Measurements from ENCODE around the gene PHF21B. TPM values are rescaled to one million over a fixed set of nuclear protein-coding genes. Genes with fewer than 3 reads are reported as not detected.
"Not testable (repeated sequence)": the region's sequence is repeated elsewhere in the genome, so short reads cannot be mapped to it uniquely, and the experiment has no call there.

Gene PHF21B
- total RNA-seq, 2 experiments from 2014 or later, result 0.68 TPM; not detected in 1

DNA sequence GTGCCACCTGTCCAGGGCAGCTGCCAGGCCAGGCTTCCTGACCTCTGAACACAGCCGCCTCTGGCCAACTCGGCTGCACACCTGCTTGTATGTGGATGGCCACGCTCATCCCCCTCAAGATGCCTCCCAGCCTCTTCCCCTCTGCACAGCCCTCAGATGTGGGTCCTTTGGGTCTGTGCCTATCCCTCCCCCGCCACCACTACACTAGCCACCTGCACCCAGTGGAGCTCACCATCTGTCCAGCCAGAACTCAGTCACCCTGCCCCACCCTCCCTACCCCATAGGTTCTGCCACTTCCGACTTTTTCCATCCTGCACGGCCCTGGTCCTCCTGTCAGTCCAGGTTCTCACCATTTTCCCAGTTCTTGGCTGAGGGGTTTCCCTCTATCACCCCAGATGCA lies 44.6 kb downstream of the PHF21B start:
- no peak for DNase-seq
- no peak for ATAC-seq
- ChIA-PET POLR2A (no interaction called here), CTCF (no interaction called here)
- Mint-ChIP-seq H3K36me3 (ENCODE audit: low read depth) (no peaks in the 10 kb centered on the region), H3K9me3 (ENCODE audit: insufficient read depth) (no peaks in the 10 kb centered on the region), H3K4me1 (ENCODE audit: low read depth) (no peaks in the 10 kb centered on the region), H3K27ac (no peak overlapping the region), H3K27me3 (ENCODE audit: low read depth) (no peaks in the 10 kb centered on the region), H3K4me3 (no peak overlapping the region)

DNA sequence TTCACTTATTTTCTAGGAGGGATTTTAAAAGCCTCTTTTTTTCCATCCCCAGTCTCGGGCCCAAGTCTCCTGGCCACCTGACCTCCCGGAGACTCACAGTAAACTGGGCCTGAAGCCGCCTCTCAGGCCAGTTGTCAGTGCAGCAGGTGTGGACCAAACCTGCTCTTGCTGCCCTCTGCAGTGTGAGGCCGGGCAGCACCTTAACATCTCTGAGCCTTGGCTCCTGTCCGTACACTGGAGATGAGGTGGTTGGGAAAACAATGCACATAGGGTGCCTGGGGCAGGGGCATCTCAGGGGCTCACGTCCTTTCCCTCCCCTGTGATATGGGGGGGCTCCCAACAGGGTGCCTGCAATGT lies 45.1 kb downstream of the PHF21B start:
- ATAC-seq (no peak), DNase-seq (no peak)
- no peaks in the 10 kb centered on the region for H3K36me3 Mint-ChIP-seq (ENCODE audit: low read depth)
- H3K4me1 Mint-ChIP-seq (ENCODE audit: low read depth), result no peaks in the 10 kb centered on the region
- no peaks in the 10 kb centered on the region for H3K9me3 Mint-ChIP-seq (ENCODE audit: insufficient read depth)
- H3K27me3 Mint-ChIP-seq (ENCODE audit: low read depth), result no peaks in the 10 kb centered on the region
- ChIA-PET CTCF (no interaction called here), POLR2A (no interaction called here)
- H3K27ac Mint-ChIP-seq, result no peak overlapping the region
- H3K4me3 Mint-ChIP-seq, result no peak overlapping the region

DNA sequence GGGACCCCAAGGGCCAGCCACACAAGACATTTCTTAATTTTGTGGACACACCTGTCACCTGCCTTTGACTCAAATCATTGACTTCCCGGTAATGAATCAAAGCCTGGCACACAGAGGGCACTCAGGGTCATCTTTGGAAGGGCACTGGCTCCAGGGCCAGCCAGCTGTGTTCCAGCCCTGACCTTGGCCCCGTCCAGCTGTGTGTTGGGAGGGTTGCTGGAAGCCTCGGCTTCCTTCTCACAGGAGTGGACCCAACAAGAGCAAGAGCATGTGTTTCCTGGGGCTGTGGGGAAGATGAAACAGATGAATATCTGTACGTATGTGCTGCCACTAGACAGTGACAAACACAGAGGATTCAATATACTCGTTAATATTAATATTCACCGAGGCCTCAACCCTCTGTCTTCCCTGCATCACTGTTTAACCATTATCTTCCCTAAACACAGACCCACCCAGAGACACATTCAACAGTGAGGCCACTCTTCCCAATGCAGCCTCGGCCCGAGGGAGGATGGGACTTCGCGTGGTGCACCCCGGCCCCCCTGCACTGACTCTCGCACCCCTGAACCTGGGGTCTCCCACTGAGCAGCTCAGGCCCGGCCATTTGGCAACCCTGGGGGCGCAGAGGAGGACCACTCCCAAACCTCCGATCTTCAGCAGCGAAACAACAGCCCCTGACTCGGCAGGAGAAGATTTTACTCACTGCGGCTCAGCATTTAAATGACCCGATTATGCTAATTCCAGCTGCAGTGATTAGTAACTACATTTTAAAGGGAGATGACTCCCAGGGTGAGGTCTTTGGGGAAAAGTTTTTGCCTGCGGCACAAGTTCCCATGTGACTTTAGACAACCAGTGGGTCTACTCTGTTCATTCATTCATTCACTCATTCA lies 45.7 kb downstream of the PHF21B start:
- Mint-ChIP-seq H3K36me3 (ENCODE audit: low read depth) (no peaks in the 10 kb centered on the region), H3K27ac (no peak overlapping the region), H3K9me3 (ENCODE audit: insufficient read depth) (no peaks in the 10 kb centered on the region), H3K27me3 (ENCODE audit: low read depth) (no peaks in the 10 kb centered on the region), H3K4me1 (ENCODE audit: low read depth) (no peaks in the 10 kb centered on the region), H3K4me3 (no peak overlapping the region)
- no peak for ATAC-seq
- ChIA-PET CTCF (no interaction called here), POLR2A (no interaction called here)
- no peak for DNase-seq

DNA sequence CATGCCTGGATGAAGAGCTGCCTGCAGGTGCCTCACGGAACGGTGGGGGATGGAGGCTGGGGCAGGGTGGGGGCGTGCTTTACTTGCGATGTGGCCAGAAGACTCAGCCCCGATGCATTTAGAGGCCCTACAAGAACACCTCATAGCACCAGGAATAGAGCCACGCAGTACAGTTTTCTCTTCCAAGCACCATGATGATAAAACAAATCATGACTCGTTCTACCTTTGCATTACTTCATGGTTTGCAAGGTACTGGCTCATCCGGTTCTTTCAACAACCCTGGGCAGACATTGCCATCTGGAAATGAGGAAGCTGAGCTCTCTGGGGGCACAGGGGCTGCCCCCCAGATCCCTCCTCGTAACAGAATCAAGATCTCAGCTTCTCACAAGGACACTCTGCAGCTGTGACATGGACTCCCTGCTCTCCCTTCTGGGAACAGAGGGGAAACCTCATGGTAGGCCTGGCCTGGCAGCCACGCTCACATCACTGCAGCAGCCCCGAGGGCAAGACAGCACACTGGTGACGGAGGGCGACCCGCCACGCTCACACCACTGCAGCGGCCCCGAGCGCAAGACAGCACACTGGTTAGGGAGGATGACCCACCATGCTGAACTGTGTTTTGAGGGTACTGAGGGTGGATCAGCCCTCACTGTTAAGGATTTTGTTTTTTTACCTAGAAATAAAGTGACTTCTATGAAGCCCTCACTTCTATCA lies 46.9 kb downstream of the PHF21B start:
- POLR2A ChIA-PET, result no interaction called here
- Mint-ChIP-seq H3K4me1 (ENCODE audit: low read depth) (no peaks in the 10 kb centered on the region), H3K9me3 (ENCODE audit: insufficient read depth) (no peaks in the 10 kb centered on the region), H3K4me3 (no peak overlapping the region), H3K27ac (no peak overlapping the region), H3K27me3 (ENCODE audit: low read depth) (no peaks in the 10 kb centered on the region), H3K36me3 (ENCODE audit: low read depth) (no peaks in the 10 kb centered on the region)
- ATAC-seq (no peak), DNase-seq (no peak)
- CTCF ChIA-PET, result no interaction called here

DNA sequence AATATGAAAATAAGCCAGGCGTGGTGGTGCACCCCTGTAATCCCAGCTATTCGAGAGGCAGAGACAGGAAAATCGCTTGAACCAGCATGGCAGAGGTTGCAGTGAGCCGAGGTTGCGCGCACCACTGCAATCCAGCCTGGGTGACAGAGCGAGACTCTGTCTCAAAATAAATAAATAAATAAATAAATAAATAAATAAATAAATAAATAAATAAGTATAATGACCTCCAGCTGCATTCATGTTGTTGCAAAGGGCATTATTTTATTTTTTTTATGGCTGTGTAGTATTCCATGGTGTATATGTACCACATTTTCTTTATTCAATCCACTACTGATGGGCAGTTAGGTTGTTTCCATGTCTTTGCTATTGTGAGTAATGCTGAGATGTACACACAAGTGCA lies 48.1 kb downstream of the PHF21B start:
- H3K9me3 Mint-ChIP-seq (ENCODE audit: insufficient read depth); ATAC-seq; H3K4me1 Mint-ChIP-seq (ENCODE audit: low read depth); POLR2A ChIA-PET; H3K27me3 Mint-ChIP-seq (ENCODE audit: low read depth); DNase-seq; H3K27ac Mint-ChIP-seq; H3K4me3 Mint-ChIP-seq; CTCF ChIA-PET; H3K36me3 Mint-ChIP-seq (ENCODE audit: low read depth): not testable (repeated sequence)

DNA sequence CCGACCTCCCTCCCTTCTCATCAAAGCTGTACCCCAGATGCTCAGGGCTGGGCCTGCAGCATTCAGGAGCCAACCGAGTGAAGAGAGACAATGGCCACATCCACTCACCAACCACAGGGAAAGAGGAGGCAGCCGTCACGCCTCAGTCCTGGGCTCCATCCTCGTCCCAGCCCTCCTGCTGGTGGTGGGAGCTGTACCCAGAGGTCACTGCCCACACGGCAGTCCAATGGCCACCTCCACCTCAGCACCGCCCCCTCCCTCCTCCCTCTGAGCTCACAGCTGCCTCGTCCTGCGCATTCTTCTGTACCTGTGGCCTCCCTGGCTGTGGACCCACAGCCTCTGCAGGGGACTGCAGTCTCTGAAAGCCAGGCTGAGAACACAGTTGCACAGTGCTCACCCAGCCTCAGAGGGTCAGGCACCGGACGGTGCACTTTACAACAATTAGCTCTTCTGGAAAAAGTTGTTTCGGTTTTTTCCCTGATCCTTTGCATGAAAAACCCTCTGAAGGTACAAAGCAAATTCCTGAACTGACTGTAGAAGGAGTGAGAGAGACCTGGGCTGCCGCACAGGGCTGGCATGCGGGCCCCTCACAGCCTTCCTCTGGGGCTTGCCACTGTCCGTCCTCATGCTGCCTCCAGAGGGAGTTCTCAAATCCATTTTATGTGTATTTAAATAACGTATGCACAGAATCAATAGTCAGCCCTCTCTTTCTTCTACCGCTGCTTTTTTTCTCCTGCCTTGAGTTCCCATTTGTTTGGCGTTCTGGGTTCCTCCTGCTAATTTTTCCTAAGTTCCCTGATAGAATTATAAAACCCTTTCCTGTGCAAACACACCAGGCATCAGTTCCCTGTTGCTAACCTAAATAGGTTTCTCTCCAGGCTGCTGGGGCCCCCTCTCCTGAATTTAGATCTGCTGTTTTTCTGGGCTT lies 52.7 kb downstream of the PHF21B start:
- ChIA-PET CTCF (no interaction called here), POLR2A (no interaction called here)
- DNase-seq, result no peak
- H3K27me3 Mint-ChIP-seq (ENCODE audit: low read depth), result peaks cover 4% of the 10 kb centered on the region
- no peaks in the 10 kb centered on the region for H3K9me3 Mint-ChIP-seq (ENCODE audit: insufficient read depth)
- H3K4me1 Mint-ChIP-seq (ENCODE audit: low read depth), result no peaks in the 10 kb centered on the region
- no peak overlapping the region for H3K27ac Mint-ChIP-seq
- no peak overlapping the region for H3K4me3 Mint-ChIP-seq
- ATAC-seq, result no peak
- H3K36me3 Mint-ChIP-seq (ENCODE audit: low read depth), result no peaks in the 10 kb centered on the region

DNA sequence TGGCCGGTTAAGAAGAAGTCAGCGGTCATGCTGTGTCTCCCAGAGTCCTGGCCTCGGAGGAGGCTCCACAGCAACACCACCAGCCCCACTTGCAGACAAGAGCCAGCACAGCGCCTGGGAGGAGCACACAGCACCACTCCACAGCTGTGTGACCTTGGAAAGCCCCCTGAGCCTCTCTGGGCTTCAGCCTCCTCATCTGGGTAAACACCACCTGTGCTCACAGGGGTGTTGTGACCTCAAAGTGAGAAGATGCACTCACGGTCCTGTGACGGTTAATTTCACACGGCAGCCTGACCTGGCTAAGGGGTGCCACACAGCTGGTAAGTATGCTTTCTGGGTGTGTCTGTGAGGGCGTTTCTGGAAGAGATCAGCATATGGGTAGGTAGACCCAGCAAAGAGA lies 54.7 kb downstream of the PHF21B start:
- Mint-ChIP-seq H3K9me3 (ENCODE audit: insufficient read depth) (no peaks in the 10 kb centered on the region), H3K36me3 (ENCODE audit: low read depth) (no peaks in the 10 kb centered on the region), H3K4me3 (no peak overlapping the region), H3K4me1 (ENCODE audit: low read depth) (no peaks in the 10 kb centered on the region), H3K27ac (no peak overlapping the region), H3K27me3 (ENCODE audit: low read depth) (peaks cover 4% of the 10 kb centered on the region)
- ATAC-seq (no peak), DNase-seq (no peak)
- CTCF ChIA-PET, result no interaction called here
- POLR2A ChIA-PET, result no interaction called here

DNA sequence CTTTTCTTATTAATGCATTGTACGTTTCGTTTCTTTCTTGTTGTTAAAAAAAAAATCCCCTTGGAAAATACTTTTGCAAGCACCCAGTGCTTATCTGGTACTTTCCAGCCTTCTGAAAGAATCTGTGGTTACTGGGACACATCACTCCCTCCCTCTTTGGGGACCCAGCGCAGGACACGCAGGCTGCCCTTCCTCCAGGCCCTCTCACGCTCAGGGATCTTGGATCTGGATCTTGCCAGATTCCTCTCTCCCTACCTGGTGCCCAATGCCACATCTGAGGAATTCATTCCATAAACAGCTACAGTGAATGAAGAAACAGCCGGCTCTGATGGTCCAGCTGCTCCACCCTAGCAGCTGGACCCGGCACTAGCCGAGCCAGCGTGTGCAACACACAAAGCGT lies 55.7 kb downstream of the PHF21B start:
- peaks cover 4% of the 10 kb centered on the region for H3K27me3 Mint-ChIP-seq (ENCODE audit: low read depth)
- ATAC-seq (no peak), DNase-seq (no peak)
- H3K4me1 Mint-ChIP-seq (ENCODE audit: low read depth), result no peaks in the 10 kb centered on the region
- no peaks in the 10 kb centered on the region for H3K36me3 Mint-ChIP-seq (ENCODE audit: low read depth)
- ChIA-PET POLR2A (no interaction called here), CTCF (no interaction called here)
- no peaks in the 10 kb centered on the region for H3K9me3 Mint-ChIP-seq (ENCODE audit: insufficient read depth)
- H3K27ac Mint-ChIP-seq, result no peak overlapping the region
- no peak overlapping the region for H3K4me3 Mint-ChIP-seq

DNA sequence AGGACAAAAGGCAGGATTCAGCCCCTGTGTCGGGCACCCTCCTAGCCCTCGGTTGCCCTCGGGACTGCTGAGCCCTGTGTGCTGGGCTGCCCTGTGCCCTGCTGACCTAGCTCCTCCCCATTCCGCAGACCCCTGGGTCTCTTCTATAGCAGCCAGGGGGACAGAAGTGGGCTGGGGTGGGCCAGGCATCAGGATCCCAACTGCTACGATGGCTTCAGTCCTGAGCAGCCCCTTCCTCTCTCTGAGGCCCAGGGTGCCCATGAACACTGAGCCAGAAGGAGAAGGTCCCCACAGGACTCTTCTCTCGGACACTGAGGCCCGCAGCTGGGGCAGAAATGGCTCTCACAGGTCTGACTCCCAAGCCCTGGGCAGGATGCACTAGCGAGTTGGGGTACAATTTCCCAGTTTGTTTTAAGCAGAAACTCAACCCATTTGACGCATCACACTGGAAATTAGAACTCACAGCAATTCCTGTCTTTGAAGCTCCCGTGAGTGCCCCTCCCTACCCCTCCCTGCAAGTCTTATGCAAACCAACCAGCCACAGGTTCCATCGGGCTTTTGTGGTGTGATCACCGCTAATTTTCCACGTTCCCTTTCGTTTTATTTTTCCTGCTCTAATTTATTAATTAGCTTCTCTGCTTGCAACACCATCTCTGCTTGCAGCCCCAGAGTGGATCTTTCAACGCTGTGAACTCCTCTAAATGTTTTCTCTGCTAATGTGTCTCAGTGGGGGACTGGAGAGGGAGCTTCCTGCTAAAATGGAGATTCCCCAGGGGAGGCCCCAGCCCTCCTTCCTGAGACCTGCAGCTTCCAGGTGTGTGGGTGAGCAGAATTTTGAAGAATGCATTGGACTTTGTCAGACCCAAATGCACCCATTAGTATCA lies 56.7 kb downstream of the PHF21B start:
- ChIA-PET POLR2A (no interaction called here), CTCF (no interaction called here)
- H3K27ac Mint-ChIP-seq, result no peak overlapping the region
- ATAC-seq (no peak), DNase-seq (no peak)
- H3K36me3 Mint-ChIP-seq (ENCODE audit: low read depth), result no peaks in the 10 kb centered on the region
- H3K27me3 Mint-ChIP-seq (ENCODE audit: low read depth), result peaks cover 4% of the 10 kb centered on the region
- no peaks in the 10 kb centered on the region for H3K9me3 Mint-ChIP-seq (ENCODE audit: insufficient read depth)
- H3K4me1 Mint-ChIP-seq (ENCODE audit: low read depth), result no peaks in the 10 kb centered on the region
- H3K4me3 Mint-ChIP-seq, result no peak overlapping the region

DNA sequence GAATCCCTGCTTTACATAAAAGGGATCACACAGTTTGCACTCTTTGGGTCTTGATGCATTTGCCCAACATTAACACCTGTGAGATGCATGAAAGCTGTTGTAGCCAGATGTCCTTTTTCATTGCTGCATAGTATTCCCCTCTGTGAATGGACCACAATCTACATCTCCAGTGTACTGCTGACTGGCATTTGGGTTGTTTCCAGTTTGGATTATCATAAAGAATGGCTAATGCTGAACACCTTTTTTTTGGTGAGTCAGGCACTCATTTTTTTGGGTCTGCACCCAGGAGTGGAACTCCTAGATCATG lies 58.3 kb downstream of the PHF21B start:
- no peaks in the 10 kb centered on the region for H3K4me1 Mint-ChIP-seq (ENCODE audit: low read depth)
- H3K9me3 Mint-ChIP-seq (ENCODE audit: insufficient read depth), result no peaks in the 10 kb centered on the region
- no peak overlapping the region for H3K27ac Mint-ChIP-seq
- CTCF ChIA-PET, result no interaction called here
- POLR2A ChIA-PET, result no interaction called here
- no peak overlapping the region for H3K4me3 Mint-ChIP-seq
- no peaks in the 10 kb centered on the region for H3K36me3 Mint-ChIP-seq (ENCODE audit: low read depth)
- ATAC-seq (no peak), DNase-seq (no peak)
- H3K27me3 Mint-ChIP-seq (ENCODE audit: low read depth), result peaks cover 4% of the 10 kb centered on the region

DNA sequence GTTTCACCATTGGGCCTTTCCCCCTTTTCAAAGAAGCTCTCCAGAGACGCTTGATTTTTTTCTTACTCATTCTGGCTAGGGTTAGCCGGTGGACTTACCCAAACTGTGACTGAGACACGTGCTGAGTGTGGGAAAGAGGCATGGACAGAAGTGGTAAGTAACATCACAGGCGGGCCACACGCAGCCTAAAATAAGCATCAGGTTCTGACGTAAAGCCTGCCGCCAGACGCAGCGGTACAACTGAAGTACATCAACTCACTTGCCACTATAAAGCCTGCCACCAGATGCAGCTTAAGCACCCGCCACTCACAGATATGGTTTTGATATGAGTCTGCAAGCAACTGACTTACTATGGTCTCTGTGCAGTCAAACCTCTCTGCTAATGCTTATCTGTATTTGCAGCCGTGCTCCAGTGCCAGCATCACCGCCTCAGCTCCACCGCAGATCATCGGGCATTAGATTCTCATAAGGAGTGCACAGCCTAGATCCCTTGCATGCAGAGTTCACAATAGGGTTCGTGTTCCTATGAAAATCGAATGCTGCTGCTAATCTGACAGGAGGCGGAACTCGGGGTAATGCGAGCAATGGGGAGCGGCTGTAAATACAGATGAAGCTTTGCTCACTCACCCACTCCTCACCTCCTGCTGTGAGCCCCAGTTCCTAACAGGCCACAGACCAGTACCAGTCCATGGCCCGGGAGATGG lies 58.8 kb downstream of the PHF21B start:
- Mint-ChIP-seq H3K4me1 (ENCODE audit: low read depth) (no peaks in the 10 kb centered on the region), H3K27ac (no peak overlapping the region), H3K27me3 (ENCODE audit: low read depth) (peaks cover 4% of the 10 kb centered on the region), H3K36me3 (ENCODE audit: low read depth) (no peaks in the 10 kb centered on the region), H3K9me3 (ENCODE audit: insufficient read depth) (no peaks in the 10 kb centered on the region), H3K4me3 (no peak overlapping the region)
- ChIA-PET POLR2A (no interaction called here), CTCF (no interaction called here)
- ATAC-seq (no peak), DNase-seq (no peak)
